Measurements from ENCODE around the gene GPS1.

Gene GPS1

DNA sequence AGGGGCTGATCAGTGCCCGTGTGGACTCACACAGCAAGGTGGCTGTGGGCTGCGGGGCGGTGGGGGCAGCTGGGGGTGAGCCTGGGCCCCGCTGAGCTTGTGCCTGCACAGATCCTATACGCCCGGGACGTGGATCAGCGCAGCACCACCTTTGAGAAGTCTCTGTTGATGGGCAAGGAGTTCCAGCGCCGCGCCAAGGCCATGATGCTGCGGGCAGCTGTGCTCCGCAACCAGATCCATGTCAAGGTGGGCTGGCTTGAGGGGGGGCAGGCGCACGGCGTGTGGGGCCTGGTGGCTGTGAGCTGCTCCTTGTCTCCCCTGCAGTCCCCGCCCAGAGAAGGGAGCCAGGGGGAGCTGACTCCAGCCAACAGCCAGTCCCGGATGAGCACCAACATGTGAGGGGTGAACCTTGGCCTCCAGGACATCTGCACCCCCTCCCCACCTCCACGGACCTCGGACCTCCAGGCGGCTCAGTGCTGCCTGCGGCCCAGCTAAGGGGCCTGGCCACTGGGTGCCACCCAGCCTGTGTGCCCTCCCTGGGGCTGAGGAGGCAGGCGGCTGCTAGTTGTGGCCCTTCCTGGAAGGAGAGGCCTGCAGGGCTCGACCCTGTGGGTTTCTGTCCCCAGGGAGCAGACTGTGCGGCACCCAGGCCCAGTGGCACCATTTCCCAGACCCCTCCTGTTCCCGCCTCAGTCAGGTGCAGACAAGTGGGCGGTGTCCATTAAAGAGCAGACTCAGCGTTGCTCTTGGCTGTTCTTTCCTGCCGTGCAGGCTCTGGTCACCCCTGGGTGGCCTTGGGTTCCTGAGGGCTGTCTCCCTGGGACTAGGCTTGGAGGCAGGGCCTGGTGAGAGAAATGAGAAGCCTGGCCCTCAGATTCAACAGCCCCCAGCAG, 5.3 kb downstream of the GPS1 start:
- H4K20me1 ChIP-seq (ENCODE audit: insufficient read depth, low read length), result peaks cover 7% of the 10 kb centered on the region; the same call in 1 of the 2 replicates
- H3K9ac ChIP-seq (ENCODE audit: low read length), result no peak overlapping the region
- peaks cover 15% of the 10 kb centered on the region for H3K79me2 ChIP-seq (ENCODE audit: low read length)
- peaks cover 29% of the 10 kb centered on the region for H3K36me3 ChIP-seq (replicated peaks; ENCODE audit: low read depth, low read length)
- H2AFZ ChIP-seq (ENCODE audit: low read depth, low read length), result no peak overlapping the region
- no peaks in the 10 kb centered on the region for H3K9me3 ChIP-seq (ENCODE audit: insufficient read depth, low read length)
- H3K4me3 ChIP-seq (ENCODE audit: low read length), result no peak overlapping the region
- no peak overlapping the region for H3K27ac ChIP-seq (ENCODE audit: low read length)
- peaks cover 8% of the 10 kb centered on the region for H3K4me1 ChIP-seq (ENCODE audit: low read length)
- TF ChIP-seq, protein P1, sequence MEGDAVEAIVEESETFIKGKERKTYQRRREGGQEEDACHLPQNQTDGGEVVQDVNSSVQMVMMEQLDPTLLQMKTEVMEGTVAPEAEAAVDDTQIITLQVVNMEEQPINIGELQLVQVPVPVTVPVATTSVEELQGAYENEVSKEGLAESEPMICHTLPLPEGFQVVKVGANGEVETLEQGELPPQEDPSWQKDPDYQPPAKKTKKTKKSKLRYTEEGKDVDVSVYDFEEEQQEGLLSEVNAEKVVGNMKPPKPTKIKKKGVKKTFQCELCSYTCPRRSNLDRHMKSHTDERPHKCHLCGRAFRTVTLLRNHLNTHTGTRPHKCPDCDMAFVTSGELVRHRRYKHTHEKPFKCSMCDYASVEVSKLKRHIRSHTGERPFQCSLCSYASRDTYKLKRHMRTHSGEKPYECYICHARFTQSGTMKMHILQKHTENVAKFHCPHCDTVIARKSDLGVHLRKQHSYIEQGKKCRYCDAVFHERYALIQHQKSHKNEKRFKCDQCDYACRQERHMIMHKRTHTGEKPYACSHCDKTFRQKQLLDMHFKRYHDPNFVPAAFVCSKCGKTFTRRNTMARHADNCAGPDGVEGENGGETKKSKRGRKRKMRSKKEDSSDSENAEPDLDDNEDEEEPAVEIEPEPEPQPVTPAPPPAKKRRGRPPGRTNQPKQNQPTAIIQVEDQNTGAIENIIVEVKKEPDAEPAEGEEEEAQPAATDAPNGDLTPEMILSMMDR (IDR thresholded peaks at IDR 0.05; ENCODE audit: low read depth, low read length), result no peak
- no peak for TF ChIP-seq EZH2phosphoT487 (IDR thresholded peaks at IDR 0.05; ENCODE audit: low read depth)
- H3K27me3 ChIP-seq (ENCODE audit: low read depth, low read length), result no peaks in the 10 kb centered on the region
- H3K4me2 ChIP-seq (ENCODE audit: low read length), result no peak overlapping the region

DNA sequence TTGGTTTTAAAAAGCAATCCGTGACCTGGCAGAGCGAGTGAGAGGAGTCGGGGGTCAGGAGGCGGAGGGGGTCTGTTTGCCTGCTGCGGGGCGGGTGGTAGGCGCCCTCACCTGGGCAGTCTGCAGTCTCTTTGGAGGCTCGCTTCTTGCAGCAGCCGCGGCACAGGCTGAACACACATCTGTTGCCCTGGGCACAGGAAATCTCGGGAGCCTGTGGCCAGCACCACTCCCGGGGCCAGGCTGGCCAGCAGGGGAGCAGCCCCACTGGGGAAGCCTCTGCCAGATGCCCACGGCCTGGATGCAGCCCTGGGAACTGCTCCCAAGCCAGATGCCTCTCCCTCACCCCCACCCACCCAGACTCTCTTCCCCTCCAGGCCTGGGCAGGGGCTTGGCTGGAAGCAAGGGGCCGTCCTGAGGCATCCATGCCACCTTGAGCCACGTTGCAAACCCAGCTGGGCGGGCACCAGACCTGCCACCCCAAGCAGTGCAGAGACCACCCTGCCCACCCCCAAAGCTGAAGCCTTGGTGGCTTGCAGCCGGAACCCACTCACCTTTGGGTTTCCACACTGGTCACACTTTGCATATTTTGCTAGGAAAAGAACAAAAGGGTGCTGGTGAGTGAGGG, 6.6 kb downstream of the GPS1 start:
- Histone ChIP-seq H3K9me3 (ENCODE audit: insufficient read depth, low read length) (no peaks in the 10 kb centered on the region), H3K79me2 (ENCODE audit: low read length) (peaks cover 2% of the 10 kb centered on the region; the same call in 1 of the 2 replicates), H3K4me3 (ENCODE audit: low read length) (no peak overlapping the region), H3K4me2 (ENCODE audit: low read length) (no peak overlapping the region), H3K36me3 (replicated peaks; ENCODE audit: low read depth, low read length) (peaks cover 31% of the 10 kb centered on the region), H3K27me3 (ENCODE audit: low read depth, low read length) (no peaks in the 10 kb centered on the region), H2AFZ (ENCODE audit: low read depth, low read length) (no peak overlapping the region), H3K4me1 (ENCODE audit: low read length) (no peaks in the 10 kb centered on the region), H3K9ac (ENCODE audit: low read length) (no peak overlapping the region), H3K27ac (ENCODE audit: low read length) (no peak overlapping the region), H4K20me1 (ENCODE audit: insufficient read depth, low read length) (no peaks in the 10 kb centered on the region)
- TF ChIP-seq EZH2phosphoT487 (IDR thresholded peaks at IDR 0.05; ENCODE audit: low read depth), result no peak
- TF ChIP-seq, protein P1 (IDR thresholded peaks at IDR 0.05; ENCODE audit: low read depth, low read length), result no peak

DNA sequence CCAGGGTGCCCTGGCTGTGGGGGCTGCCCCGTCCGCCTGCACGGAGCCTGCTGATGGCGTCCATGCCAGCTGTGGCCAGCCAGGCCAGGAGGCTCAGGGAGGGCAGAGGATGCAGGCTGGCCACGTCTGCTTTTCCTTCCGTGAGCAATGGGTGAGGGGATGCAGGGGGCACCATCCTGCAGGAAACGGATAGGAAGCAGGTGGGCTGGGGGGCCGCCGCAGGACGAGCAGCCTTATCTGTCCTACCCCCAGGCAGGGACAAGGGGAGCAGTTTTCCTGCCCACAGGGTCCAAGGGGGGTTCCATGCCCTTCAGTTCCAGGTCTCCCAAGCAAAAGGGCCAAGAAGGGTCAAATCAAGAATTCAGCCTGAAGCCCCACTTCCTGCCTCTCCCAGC, 7.2 kb downstream of the GPS1 start:
- no peak overlapping the region for H3K9ac ChIP-seq (ENCODE audit: low read length)
- peaks cover 6% of the 10 kb centered on the region for H3K79me2 ChIP-seq (ENCODE audit: low read length)
- H3K27me3 ChIP-seq (ENCODE audit: low read depth, low read length), result no peaks in the 10 kb centered on the region

More for the DNA sequence above, 7.2 kb downstream of the GPS1 start:
- Histone ChIP-seq H2AFZ (ENCODE audit: low read depth, low read length) (no peak overlapping the region), H3K36me3 (replicated peaks; ENCODE audit: low read depth, low read length) (peaks cover 36% of the 10 kb centered on the region), H3K27ac (ENCODE audit: low read length) (no peak overlapping the region), H3K4me2 (ENCODE audit: low read length) (no peak overlapping the region), H4K20me1 (ENCODE audit: insufficient read depth, low read length) (no peaks in the 10 kb centered on the region), H3K4me1 (ENCODE audit: low read length) (peaks cover 1% of the 10 kb centered on the region), H3K9me3 (ENCODE audit: insufficient read depth, low read length) (no peaks in the 10 kb centered on the region), H3K4me3 (ENCODE audit: low read length) (no peak overlapping the region)
- TF ChIP-seq, protein P1 (IDR thresholded peaks at IDR 0.05; ENCODE audit: low read depth, low read length), result no peak
- TF ChIP-seq EZH2phosphoT487 (IDR thresholded peaks at IDR 0.05; ENCODE audit: low read depth), result no peak
